ENCODE results near the gene SMIM27. TPM values are rescaled to one million over a fixed set of nuclear protein-coding genes. Genes with fewer than 3 reads are reported as not detected.

The SMIM27 gene
- total RNA-seq, 1 donor from 2014 or later: 12.3 TPM

GRCh38 chr9:32550150-32550561 lies 2.0 kb upstream of the SMIM27 start:
- TF ChIP-seq CTCF (IDR thresholded peaks at IDR 0.05): no peak
- intact Hi-C loops (cut with DNase I): no loop called here
- DNase-seq (no peak), ATAC-seq (no peak)
- Histone ChIP-seq H3K4me1 (peaks cover 22% of the 10 kb centered on the region), H3K9me3 (no peaks in the 10 kb centered on the region), H3K4me3 (peak overlapping the region; percentile 79), H3K27me3 (ENCODE audit: low read depth) (no peaks in the 10 kb centered on the region), H3K27ac (peak overlapping the region; percentile 89), H3K36me3 (no peaks in the 10 kb centered on the region)

GRCh38 chr9:32550562-32551275 lies 1.4 kb upstream of the SMIM27 start:
- no peak for TF ChIP-seq CTCF (IDR thresholded peaks at IDR 0.05)
- H3K9me3 ChIP-seq: no peaks in the 10 kb centered on the region
- H3K4me1 ChIP-seq: peaks cover 22% of the 10 kb centered on the region
- ATAC-seq (peak; percentile 91 to 93), DNase-seq (peak; percentile 92)
- peak overlapping the region; percentile 89 for H3K27ac ChIP-seq
- no peaks in the 10 kb centered on the region for H3K27me3 ChIP-seq (ENCODE audit: low read depth)
- H3K36me3 ChIP-seq: no peaks in the 10 kb centered on the region
- intact Hi-C loops (cut with DNase I): no loop called here
- H3K4me3 ChIP-seq: peak overlapping the region; percentile 79

- peaks cover 22% of the 10 kb centered on the region for H3K4me1 ChIP-seq
- H3K9me3 ChIP-seq: no peaks in the 10 kb centered on the region
- intact Hi-C loops (cut with DNase I): no loop called here
- peak overlapping the region; percentile 89 for H3K27ac ChIP-seq
- peak overlapping the region; percentile 79 for H3K4me3 ChIP-seq
- H3K27me3 ChIP-seq (ENCODE audit: low read depth): no peaks in the 10 kb centered on the region
- no peak for DNase-seq
- TF ChIP-seq CTCF (IDR thresholded peaks at IDR 0.05): no peak
- ATAC-seq: peak; percentile 20 to 37
- no peaks in the 10 kb centered on the region for H3K36me3 ChIP-seq
Measured at GRCh38 chr9:32551276-32552051, 663 bp upstream of the SMIM27 start.

GRCh38 chr9:32554107-32554506 lies 2.0 kb downstream of the SMIM27 start:
- Histone ChIP-seq H3K27ac (no peak overlapping the region), H3K4me3 (no peak overlapping the region), H3K27me3 (ENCODE audit: low read depth) (no peaks in the 10 kb centered on the region), H3K36me3 (no peaks in the 10 kb centered on the region), H3K9me3 (no peaks in the 10 kb centered on the region), H3K4me1 (peaks cover 22% of the 10 kb centered on the region)
- ATAC-seq (no peak), DNase-seq (no peak)
- intact Hi-C loops (cut with DNase I): no loop called here
- TF ChIP-seq CTCF (IDR thresholded peaks at IDR 0.05): no peak

GRCh38 chr9:32554591-32554990 lies 2.5 kb downstream of the SMIM27 start:
- Histone ChIP-seq H3K27me3 (ENCODE audit: low read depth) (no peaks in the 10 kb centered on the region), H3K36me3 (no peaks in the 10 kb centered on the region), H3K9me3 (no peaks in the 10 kb centered on the region), H3K4me3 (no peak overlapping the region), H3K4me1 (peaks cover 18% of the 10 kb centered on the region), H3K27ac (no peak overlapping the region)
- DNase-seq: no peak
- intact Hi-C loops (cut with DNase I): no loop called here
- TF ChIP-seq CTCF (IDR thresholded peaks at IDR 0.05): no peak
- no peak for ATAC-seq
